PC-3 (cell line): ENCODE measurements around the gene HMCN1. TPM values are rescaled to one million over a fixed set of nuclear protein-coding genes. Genes with fewer than 3 reads are reported as not detected.

Experiments
- ATAC-seq: fragments of 200-7000 bp; cut with Tn5 transposase; 2 replicates; pipeline ENCODE4 v1.9.1; 2020; ENCODE audit warnings: mild to moderate bottlenecking, moderate library complexity
- BruUV-seq: library from RNA; stranded (reverse); fragments of 400-500 nt; replicated peaks from 2 replicates; lab custom pipeline; 2021; lab: Mats Ljungman, UMichigan
- CTCF ChIA-PET: fragments of 300-600 bp; sonication (Branson Sonifier 250); formaldehyde crosslinking; loops from one replicate; lab custom pipeline; 2022; ENCODE audit warnings: antibody characterized with exemption; lab: Charles Lee
- POLR2A ChIA-PET: fragments of 300-600 bp; sonication (Branson Sonifier 250); formaldehyde crosslinking; loops from one replicate; lab custom pipeline; 2022; ENCODE audit warnings: antibody characterized with exemption; ENCODE audit not compliant: unreplicated experiment; lab: Charles Lee
- DNase-seq: peaks from one replicate; pipeline ENCODE4 v3.0.0-alpha.2; 2015
- H2AFZ ChIP-seq: fragments of 300-600 bp; sonication (generic); 2 replicates; pipeline ENCODE4 v1.6.0; 2016; ENCODE audit warnings: antibody characterized with exemption, low read length
- H3F3A ChIP-seq: fragments of 300-600 bp; sonication (generic); one replicate; pipeline ENCODE4 v1.6.0; 2017; ENCODE audit warnings: antibody characterized with exemption, low read length, control low read depth, mild to moderate bottlenecking; ENCODE audit not compliant: unreplicated experiment
- H3K27ac ChIP-seq: fragments of 300-600 bp; sonication (generic); 2 replicates; pipeline ENCODE4 v1.5.1; 2016; ENCODE audit warnings: mild to moderate bottlenecking, low read length
- H3K27me3 ChIP-seq: fragments of 300-600 bp; sonication (generic); 2 replicates; pipeline ENCODE4 v1.6.1; 2016; ENCODE audit warnings: low read length, mixed read lengths
- H3K36me3 ChIP-seq: fragments of 300-600 bp; sonication (generic); 2 replicates; pipeline ENCODE4 v1.6.1; 2016; ENCODE audit warnings: low read depth, mixed run types, low read length, mixed read lengths
- H3K4me1 ChIP-seq: fragments of 300-600 bp; sonication (generic); 2 replicates; pipeline ENCODE4 v1.5.1; 2016; ENCODE audit warnings: low read length; ENCODE audit not compliant: insufficient read depth
- H3K4me2 ChIP-seq: fragments of 300-600 bp; sonication (generic); 2 replicates; pipeline ENCODE4 v1.6.0; 2016; ENCODE audit warnings: low read length
- H3K4me3 ChIP-seq: fragments of 300-600 bp; sonication (generic); 2 replicates; pipeline ENCODE4 v1.5.1; 2016; ENCODE audit warnings: mild to moderate bottlenecking, low read length, mixed read lengths
- H3K79me2 ChIP-seq: fragments of 300-600 bp; sonication (generic); 2 replicates; pipeline ENCODE4 v1.6.1; 2017; ENCODE audit warnings: low read length, mixed read lengths
- H3K9ac ChIP-seq: fragments of 300-600 bp; sonication (generic); 2 replicates; pipeline ENCODE4 v1.6.0; 2016; ENCODE audit warnings: mild to moderate bottlenecking, low read length
- H3K9me2 ChIP-seq: fragments of 300-600 bp; sonication (generic); replicated peaks from 2 replicates; pipeline ENCODE4 v1.6.1; 2016; ENCODE audit warnings: mixed run types, low read length, mixed read lengths
- H3K9me3 ChIP-seq: fragments of 300-600 bp; sonication (generic); 2 replicates; pipeline ENCODE4 v1.6.1; 2016; ENCODE audit warnings: low read length, mixed read lengths
- H4K20me1 ChIP-seq: fragments of 300-600 bp; sonication (generic); 2 replicates; pipeline ENCODE4 v1.6.1; 2016; ENCODE audit warnings: low read length, mixed read lengths
- EZH2 ChIP-seq: fragments of 300-600 bp; sonication (generic); IDR thresholded peaks from one replicate; pipeline ENCODE4 v1.6.1; 2017; ENCODE audit warnings: antibody characterized with exemption, mild to moderate bottlenecking, low read length; ENCODE audit not compliant: unreplicated experiment
- EZH2phosphoT487 ChIP-seq: fragments of 300-600 bp; sonication (generic); IDR thresholded peaks from 2 replicates; pipeline ENCODE4 v1.6.1; 2018; ENCODE audit warnings: mild to moderate bottlenecking, antibody characterized with exemption, low read length, borderline replicate concordance
- intact Hi-C: fragments of 100-400 bp; cut with micrococcal nuclease; formaldehyde crosslinking; loops from 2 replicates; pipeline ENCODE4 v1.9.0; 2023
- total RNA-seq: library from RNA; depleted of rRNA; stranded (reverse); fragments of >200 nt; gene quantifications from 2 replicates; pipeline ENCODE4 v1.2.3, GENCODE V29; 2014
- TF ChIP-seq, protein P1 (sequence below): fragments of 300-600 bp; sonication (generic); conservative IDR thresholded peaks from 2 replicates; pipeline ENCODE4 v1.5.1; 2017; ENCODE audit warnings: antibody characterized with exemption, low read depth, mild to moderate bottlenecking, low read length

Gene HMCN1
- total RNA-seq, 1 experiment from 2014 or later = 0.66 TPM

DNA sequence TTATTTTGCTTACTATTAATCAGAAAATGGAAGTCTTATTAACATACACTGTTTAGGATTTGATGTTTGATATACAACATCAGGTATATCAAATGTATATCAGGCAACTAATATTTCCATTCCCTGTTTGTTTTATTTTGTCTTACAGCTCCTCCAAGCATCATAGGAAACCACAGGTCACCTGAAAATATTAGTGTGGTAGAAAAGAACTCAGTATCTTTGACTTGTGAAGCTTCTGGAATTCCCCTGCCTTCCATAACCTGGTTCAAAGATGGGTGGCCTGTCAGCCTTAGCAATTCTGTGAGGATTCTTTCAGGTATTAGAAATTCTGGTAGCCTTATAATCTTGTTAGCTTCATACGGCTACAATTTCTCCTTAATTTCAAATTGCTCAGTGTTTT, 322.9 kb downstream of the HMCN1 start:
- TF ChIP-seq EZH2phosphoT487 (no peak), EZH2 (no peak)
- TF ChIP-seq, protein P1, sequence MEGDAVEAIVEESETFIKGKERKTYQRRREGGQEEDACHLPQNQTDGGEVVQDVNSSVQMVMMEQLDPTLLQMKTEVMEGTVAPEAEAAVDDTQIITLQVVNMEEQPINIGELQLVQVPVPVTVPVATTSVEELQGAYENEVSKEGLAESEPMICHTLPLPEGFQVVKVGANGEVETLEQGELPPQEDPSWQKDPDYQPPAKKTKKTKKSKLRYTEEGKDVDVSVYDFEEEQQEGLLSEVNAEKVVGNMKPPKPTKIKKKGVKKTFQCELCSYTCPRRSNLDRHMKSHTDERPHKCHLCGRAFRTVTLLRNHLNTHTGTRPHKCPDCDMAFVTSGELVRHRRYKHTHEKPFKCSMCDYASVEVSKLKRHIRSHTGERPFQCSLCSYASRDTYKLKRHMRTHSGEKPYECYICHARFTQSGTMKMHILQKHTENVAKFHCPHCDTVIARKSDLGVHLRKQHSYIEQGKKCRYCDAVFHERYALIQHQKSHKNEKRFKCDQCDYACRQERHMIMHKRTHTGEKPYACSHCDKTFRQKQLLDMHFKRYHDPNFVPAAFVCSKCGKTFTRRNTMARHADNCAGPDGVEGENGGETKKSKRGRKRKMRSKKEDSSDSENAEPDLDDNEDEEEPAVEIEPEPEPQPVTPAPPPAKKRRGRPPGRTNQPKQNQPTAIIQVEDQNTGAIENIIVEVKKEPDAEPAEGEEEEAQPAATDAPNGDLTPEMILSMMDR = no peak
- Histone ChIP-seq H2AFZ (no peak overlapping the region), H3K4me3 (no peak overlapping the region), H3K27ac (no peak overlapping the region), H3K9me2 (no peaks in the 10 kb centered on the region), H3K36me3 (no peaks in the 10 kb centered on the region), H3K9ac (no peak overlapping the region), H3K9me3 (no peaks in the 10 kb centered on the region), H3F3A (no peaks in the 10 kb centered on the region), H3K4me2 (no peak overlapping the region), H3K4me1 (peaks cover 28% of the 10 kb centered on the region), H3K27me3 (no peaks in the 10 kb centered on the region), H4K20me1 (no peaks in the 10 kb centered on the region), H3K79me2 (no peaks in the 10 kb centered on the region)
- no peak for ATAC-seq
- intact Hi-C loops = loop anchor here (5.0 kb wide), 1 partner anchor 100 kb away; no protein-coding TSS in a partner anchor
- CTCF ChIA-PET = no interaction called here
- no TSS peak for BruUV-seq
- DNase-seq = no peak
- POLR2A ChIA-PET = no interaction called here

DNA sequence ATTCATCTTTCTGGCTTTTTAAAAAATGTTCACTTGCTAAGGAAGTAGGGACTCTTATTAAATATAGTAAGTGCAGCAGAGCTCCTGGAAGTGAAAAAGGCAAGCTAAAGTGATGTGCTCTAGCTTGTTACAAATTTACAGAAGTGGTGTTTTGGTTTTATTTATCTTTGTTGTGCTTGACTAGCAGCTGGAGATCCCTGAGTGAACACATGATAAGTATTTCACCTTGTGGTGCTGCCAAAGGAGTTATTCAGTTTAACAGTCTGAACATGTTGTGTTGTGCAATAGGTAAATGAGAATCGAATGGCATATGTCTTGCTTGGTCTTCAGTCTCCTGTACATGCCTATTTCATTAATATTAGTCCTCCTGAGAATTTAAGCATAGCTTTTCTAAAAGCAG, 325.1 kb downstream of the HMCN1 start:
- no TSS peak for BruUV-seq
- Histone ChIP-seq H3K4me1 (peaks cover 28% of the 10 kb centered on the region), H3K36me3 (no peaks in the 10 kb centered on the region), H2AFZ (no peak overlapping the region), H3K27me3 (no peaks in the 10 kb centered on the region), H3K9me3 (no peaks in the 10 kb centered on the region), H4K20me1 (no peaks in the 10 kb centered on the region), H3K27ac (no peak overlapping the region), H3K9ac (no peak overlapping the region), H3K79me2 (no peaks in the 10 kb centered on the region), H3K9me2 (no peaks in the 10 kb centered on the region), H3K4me2 (no peak overlapping the region), H3K4me3 (no peak overlapping the region), H3F3A (no peaks in the 10 kb centered on the region)
- CTCF ChIA-PET = no interaction called here
- no peak for ATAC-seq
- intact Hi-C loops = loop anchor here (5.0 kb wide), 1 partner anchor 98 kb away; no protein-coding TSS in a partner anchor
- TF ChIP-seq, protein P1 = no peak
- no peak for TF ChIP-seq EZH2
- TF ChIP-seq EZH2phosphoT487 = no peak
- DNase-seq = no peak
- POLR2A ChIA-PET = no interaction called here

DNA sequence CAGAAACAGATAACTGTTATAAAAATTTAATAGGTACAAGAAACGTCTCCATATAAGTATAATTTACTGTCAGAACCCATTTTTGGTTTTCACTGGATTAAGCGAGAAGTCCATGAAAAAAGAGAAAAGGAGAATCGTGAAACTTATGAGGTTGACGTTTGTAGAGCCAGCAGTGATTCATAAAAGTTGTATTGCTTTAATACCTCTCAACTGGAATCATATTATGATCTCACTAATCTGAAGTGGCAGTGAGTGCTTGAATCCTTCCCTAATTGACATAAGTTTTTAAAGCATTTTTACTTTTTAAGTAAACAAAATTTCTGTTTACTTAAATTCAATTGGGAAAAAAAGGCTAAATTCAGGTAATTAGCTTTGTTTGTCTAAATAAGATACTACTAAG, 325.6 kb downstream of the HMCN1 start:
- H4K20me1 ChIP-seq = no peaks in the 10 kb centered on the region
- H3K36me3 ChIP-seq = no peaks in the 10 kb centered on the region
- H3K79me2 ChIP-seq = no peaks in the 10 kb centered on the region
- H3K27ac ChIP-seq = no peak overlapping the region
- no peaks in the 10 kb centered on the region for H3K27me3 ChIP-seq
- H3K4me3 ChIP-seq = no peak overlapping the region
- peaks cover 28% of the 10 kb centered on the region for H3K4me1 ChIP-seq
- TF ChIP-seq, protein P1 = no peak
- TF ChIP-seq EZH2 (no peak), EZH2phosphoT487 (no peak)
- no peak for ATAC-seq
- intact Hi-C loops = loop anchor here (5.0 kb wide), 1 partner anchor 98 kb away; no protein-coding TSS in a partner anchor
- H3K9me3 ChIP-seq = no peaks in the 10 kb centered on the region
- ChIA-PET POLR2A (no interaction called here), CTCF (no interaction called here)
- H3K9me2 ChIP-seq = no peaks in the 10 kb centered on the region
- no peaks in the 10 kb centered on the region for H3F3A ChIP-seq
- H2AFZ ChIP-seq = no peak overlapping the region
- no peak overlapping the region for H3K9ac ChIP-seq
- H3K4me2 ChIP-seq = no peak overlapping the region
- BruUV-seq = no TSS peak
- no peak for DNase-seq
